H1 (cell line): Measurements from ENCODE around the gene NRL. TPM values are rescaled to one million over a fixed set of nuclear protein-coding genes. Genes with fewer than 3 reads are reported as not detected.

Experiments used
- CTCF ChIA-PET: fragments of 300-600 bp; sonication (Branson Sonifier 250); formaldehyde crosslinking; loops from one replicate; lab custom pipeline; 2021; ENCODE audit not compliant: partially characterized antibody; lab: Charles Lee
- POLR2A ChIA-PET: fragments of 300-600 bp; sonication (Branson Sonifier 250); formaldehyde crosslinking; loops from one replicate; lab custom pipeline; 2021; ENCODE audit warnings: inconsistent platforms; ENCODE audit not compliant: partially characterized antibody; lab: Charles Lee
- DNase-seq, 2 experiments: peaks; one replicate each; pipeline versions ENCODE4 v3.0.0 to v3.0.0-alpha.2; 2010 to 2022; ENCODE audit warnings: low spot score in 2 of 2, low read depth in 1 of 2, mixed read lengths in 1 of 2
- FAIRE-seq: peaks from 2 replicates; lab custom pipeline; 2011; peaks lifted over from hg19 to GRCh38; lab: Jason Lieb, UNC
- H2AFZ ChIP-seq: 2 replicates; pipeline ENCODE4 v1.8.1; 2012; ENCODE audit warnings: low read length, inconsistent platforms
- H2AK5ac ChIP-seq: 2 replicates; pipeline ENCODE4 v1.6.1; 2013; ENCODE audit warnings: low read depth, low read length
- H2BK120ac ChIP-seq: replicated peaks from 2 replicates; pipeline ENCODE3; 2013; ENCODE audit warnings: low read depth, low read length, inconsistent platforms
- H2BK12ac ChIP-seq: 2 replicates; pipeline ENCODE4 v1.6.1; 2013; ENCODE audit warnings: low read depth, low read length
- H2BK15ac ChIP-seq: 2 replicates; pipeline ENCODE4 v1.6.1; 2013; ENCODE audit warnings: low read length
- H2BK20ac ChIP-seq: 2 replicates; pipeline ENCODE4 v1.6.1; 2013; ENCODE audit warnings: low read length
- H2BK5ac ChIP-seq: 2 replicates; pipeline ENCODE4 v1.6.1; 2013; ENCODE audit warnings: low read depth, low read length
- H3K14ac ChIP-seq: 2 replicates; pipeline ENCODE4 v1.6.1; 2013; ENCODE audit warnings: inconsistent platforms; ENCODE audit not compliant: insufficient read length
- H3K18ac ChIP-seq: 2 replicates; pipeline ENCODE4 v1.6.1; 2013; ENCODE audit warnings: low read length; ENCODE audit errors: extremely low read depth
- H3K23ac ChIP-seq: 2 replicates; pipeline ENCODE4 v1.6.1; 2013; ENCODE audit warnings: inconsistent platforms; ENCODE audit not compliant: insufficient read length
- H3K23me2 ChIP-seq: 2 replicates; pipeline ENCODE4 v1.6.1; 2013; ENCODE audit warnings: low read depth, low read length
- H3K27ac ChIP-seq: 2 replicates; pipeline ENCODE4 v1.6.1; 2011; ENCODE audit warnings: low read depth, low read length, inconsistent platforms
- H3K27me3 ChIP-seq, 4 experiments: replicated peaks in 1 of 4; 1 replicate in 1 of 4; 2 replicates in 3 of 4; pipeline versions ENCODE4 v1.6.1 to v1.8.1; 2011 to 2013; ENCODE audit warnings: low read length in 3 of 4, mild to moderate bottlenecking in 3 of 4, inconsistent platforms in 2 of 4, mixed read lengths in 2 of 4, moderate library complexity in 1 of 4; ENCODE audit not compliant: control insufficient read depth in 3 of 4, insufficient read depth in 3 of 4; ENCODE audit errors: extremely low read depth in 1 of 4
- H3K36me3 ChIP-seq, 4 experiments: 2 replicates each; pipeline versions ENCODE4 v1.6.1 to v1.8.1; 2011 to 2013; ENCODE audit warnings: mild to moderate bottlenecking in 4 of 4, low read length in 3 of 4, moderate library complexity in 2 of 4, control low read depth in 1 of 4, inconsistent platforms in 1 of 4; ENCODE audit not compliant: insufficient read depth in 4 of 4, control insufficient read depth in 2 of 4
- H3K4ac ChIP-seq: replicated peaks from 2 replicates; pipeline ENCODE3; 2013; ENCODE audit warnings: low read length, low read depth, mixed read lengths, inconsistent platforms; ENCODE audit not compliant: insufficient read length
- H3K4me1 ChIP-seq, 4 experiments: replicated peaks in 1 of 4; 1 replicate in 1 of 4; 2 replicates in 3 of 4; pipeline versions ENCODE4 v1.6.1 to v1.8.1; 2011 to 2013; ENCODE audit warnings: low read length in 3 of 4, inconsistent platforms in 2 of 4, mixed read lengths in 1 of 4; ENCODE audit not compliant: insufficient read depth in 4 of 4, control insufficient read depth in 3 of 4
- H3K4me2 ChIP-seq, 2 experiments: 2 replicates each; pipeline versions ENCODE4 v1.6.1 to v1.8.1; 2011 to 2013; ENCODE audit warnings: low read depth in 2 of 2, low read length in 2 of 2, control low read depth in 1 of 2, inconsistent platforms in 1 of 2, mild to moderate bottlenecking in 1 of 2; ENCODE audit not compliant: insufficient read depth in 1 of 2
- H3K4me3 ChIP-seq, 4 experiments: fragments of 200-600, 300-600 bp in 1 of 4; sonication (generic), shearing (Covaris generic), sonication (Bioruptor Twin) in 1 of 4; 2 replicates each; pipeline versions ENCODE4 v1.5.1 to v1.8.1; 2011 to 2016; ENCODE audit warnings: low read length in 4 of 4, low read depth in 3 of 4, control low read depth in 2 of 4, inconsistent platforms in 2 of 4, mild to moderate bottlenecking in 2 of 4, mixed read lengths in 1 of 4, moderate library complexity in 1 of 4; ENCODE audit not compliant: insufficient read depth in 2 of 4; ENCODE audit errors: extremely low read depth in 1 of 4
- H3K56ac ChIP-seq: replicated peaks from 2 replicates; pipeline ENCODE3; 2013; ENCODE audit warnings: low read depth, mild to moderate bottlenecking, mixed read lengths, low read length, inconsistent platforms; ENCODE audit not compliant: insufficient read length
- H3K79me1 ChIP-seq: 2 replicates; pipeline ENCODE4 v1.6.1; 2013; ENCODE audit warnings: low read depth, low read length, control low read depth
- H3K79me2 ChIP-seq, 2 experiments: 2 replicates each; pipeline versions ENCODE4 v1.6.1 to v1.8.1; 2012 to 2013; ENCODE audit warnings: low read length in 2 of 2, mild to moderate bottlenecking in 2 of 2, inconsistent platforms in 1 of 2; ENCODE audit not compliant: insufficient read depth in 2 of 2, control insufficient read depth in 1 of 2
- H3K9ac ChIP-seq, 4 experiments: replicated peaks in 1 of 4; 1 replicate in 1 of 4; 2 replicates in 3 of 4; pipeline versions ENCODE4 v1.6.1 to v1.8.1; 2011 to 2013; ENCODE audit warnings: low read depth in 3 of 4, low read length in 3 of 4, control low read depth in 2 of 4, mild to moderate bottlenecking in 2 of 4, moderate library complexity in 2 of 4, inconsistent platforms in 1 of 4; ENCODE audit errors: extremely low read depth in 1 of 4
- H3K9me3 ChIP-seq, 2 experiments: 2 replicates each; pipeline versions ENCODE4 v1.6.1 to v1.8.1; 2012 to 2013; ENCODE audit warnings: mild to moderate bottlenecking in 2 of 2, moderate library complexity in 2 of 2, control low read depth in 1 of 2, inconsistent platforms in 1 of 2, low read depth in 1 of 2, low read length in 1 of 2, mixed read lengths in 1 of 2; ENCODE audit not compliant: insufficient read depth in 2 of 2
- H4K20me1 ChIP-seq, 2 experiments: replicated peaks in 1 of 2; 2 replicates each; pipeline versions ENCODE3 to v1.8.1; 2011 to 2013; ENCODE audit warnings: inconsistent platforms in 2 of 2, low read length in 2 of 2, mild to moderate bottlenecking in 1 of 2; ENCODE audit not compliant: insufficient read depth in 2 of 2, control insufficient read depth in 1 of 2
- H4K5ac ChIP-seq: 2 replicates; pipeline ENCODE4 v1.6.1; 2013; ENCODE audit warnings: low read length, low read depth, mixed read lengths, inconsistent platforms; ENCODE audit not compliant: insufficient read length
- H4K8ac ChIP-seq: 2 replicates; pipeline ENCODE4 v1.8.0; 2013; ENCODE audit warnings: mild to moderate bottlenecking, moderate library complexity, low read length, inconsistent platforms; ENCODE audit not compliant: insufficient read depth; ENCODE audit errors: extremely low read depth
- H4K91ac ChIP-seq: replicated peaks from 2 replicates; pipeline ENCODE3; 2013; ENCODE audit warnings: low read length, mixed read lengths, inconsistent platforms; ENCODE audit not compliant: insufficient read length
- BRCA1 ChIP-seq: IDR thresholded peaks from 2 replicates; pipeline ENCODE4 v1.6.1; 2012; ENCODE audit warnings: low read depth, low read length, improper control_type of control experiment
- CHD2 ChIP-seq: IDR thresholded peaks from 2 replicates; pipeline ENCODE4 v1.6.1; 2012; ENCODE audit warnings: low read length, improper control_type of control experiment
- CTBP2 ChIP-seq: IDR thresholded peaks from 2 replicates; pipeline ENCODE4 v1.7.0; 2011; ENCODE audit warnings: borderline replicate concordance, mild to moderate bottlenecking, moderate library complexity, mixed read lengths, low read length; ENCODE audit not compliant: insufficient read depth, insufficient read length
- EP300 ChIP-seq, 2 experiments: IDR thresholded peaks; 1 replicate in 1 of 2; 2 replicates in 1 of 2; pipeline ENCODE4 v1.6.1; 2011 to 2012; ENCODE audit warnings: low read depth in 2 of 2, low read length in 2 of 2, mild to moderate bottlenecking in 2 of 2, borderline replicate concordance in 1 of 2, inconsistent platforms in 1 of 2, moderate library complexity in 1 of 2
- HDAC6 ChIP-seq: IDR thresholded peaks from one replicate; pipeline ENCODE4 v1.7.1; 2012; ENCODE audit warnings: low read depth, mild to moderate bottlenecking, inconsistent platforms, low read length, moderate library complexity
- RFX5 ChIP-seq: IDR thresholded peaks from 2 replicates; pipeline ENCODE4 v1.6.1; 2011; ENCODE audit warnings: low read depth, low read length, improper control_type of control experiment, borderline replicate concordance
- SAP30 ChIP-seq: fragments of 300-600 bp; sonication (generic); IDR thresholded peaks from 2 replicates; pipeline ENCODE4 v1.7.1; 2012; ENCODE audit warnings: low read length, moderate library complexity, mild to moderate bottlenecking, inconsistent platforms; ENCODE audit not compliant: insufficient read depth, insufficient replicate concordance
- SIRT6 ChIP-seq: IDR thresholded peaks from one replicate; pipeline ENCODE4 v1.7.1; 2012; ENCODE audit warnings: low read length, inconsistent platforms
- SIX5 ChIP-seq: IDR thresholded peaks from 2 replicates; pipeline ENCODE4 v1.6.1; 2011; ENCODE audit warnings: mild to moderate bottlenecking, low read depth, low read length
- YY1 ChIP-seq: IDR thresholded peaks from 2 replicates; pipeline ENCODE4 v1.6.1; 2011; ENCODE audit warnings: low read depth, mild to moderate bottlenecking, low read length
- WGBS, 2 experiments: shearing (Covaris generic) in 1 of 2; methylation state at CpG; one replicate each; pipeline versions ENCODE4 v1.1.6 to v1.1.7; 2013 to 2015; ENCODE audit warnings: low lambda C conversion rate in 2 of 2, mixed read lengths in 2 of 2, inconsistent platforms in 1 of 2, low coverage in 1 of 2, missing lambda C conversion rate in 1 of 2; ENCODE audit not compliant: insufficient replicate concordance in 2 of 2, insufficient coverage in 1 of 2, insufficient read length in 1 of 2; ENCODE audit errors: extremely low coverage in 1 of 2, missing lambda C conversion rate in 1 of 2; 5-methylcytosine and 5-hydroxymethylcytosine counted together
- polyA plus RNA-seq, 7 experiments: library from polyadenylated mRNA; depleted of rRNA in 3 of 7; stranded (reverse) in 5 of 7; unstranded in 2 of 7; fragments of >200 nt in 5 of 7; fragments of 200-250 nt in 2 of 7; gene quantifications; 1 replicate in 5 of 7; 2 replicates in 1 of 7; 4 replicates in 1 of 7; pipeline versions ENCODE4 v1.2.1 to v1.2.3, GENCODE V29; 2011 to 2013; ENCODE audit warnings: missing spikeins in 2 of 7, mixed read lengths in 2 of 7
- total RNA-seq: library from RNA; stranded (reverse); fragmentation: NEBNext Ultra II Directional; extraction: Animal tissue kit (Norgen Biotek cat#: 25700); gene quantifications from 2 replicates; pipeline ENCODE4 v1.2.1, GENCODE V29; 2021
- TF ChIP-seq, protein P1 (sequence below), 3 experiments: IDR thresholded peaks; 1 replicate in 2 of 3; 2 replicates in 1 of 3; pipeline versions ENCODE4 v1.5.1 to v1.6.1; 2011; ENCODE audit warnings: low read length in 3 of 3, mild to moderate bottlenecking in 3 of 3, inconsistent platforms in 2 of 3, low read depth in 1 of 3, moderate library complexity in 1 of 3; ENCODE audit not compliant: insufficient read depth in 1 of 3; ENCODE audit errors: control extremely low read depth in 1 of 3

NRL gene
- total and polyA plus RNA-seq, 2 of the 8 experiments (the other 6 are each of a cell fraction or from before 2014, with no cell fraction given) = 1.1 to 2.2 TPM

DNA sequence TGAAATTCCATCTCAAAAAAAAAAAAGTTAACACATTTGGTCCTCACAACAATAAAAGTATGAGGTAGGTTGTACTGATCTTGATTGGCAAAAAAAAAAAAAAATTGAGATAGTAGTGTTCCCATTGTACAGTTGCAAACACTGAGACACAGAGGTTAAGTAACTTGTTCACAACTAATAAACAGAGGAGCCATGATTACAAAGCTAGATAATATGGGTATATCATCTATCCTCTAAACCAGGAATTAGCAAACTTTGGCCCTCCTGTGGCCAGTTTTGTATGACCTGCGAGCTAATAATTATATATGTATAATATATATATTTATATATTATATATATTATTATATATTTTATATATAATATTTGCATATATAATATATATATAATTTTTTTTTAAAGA is 19.0 kb upstream of the NRL start:
- Histone ChIP-seq H2BK12ac (no peak overlapping the region), H3K4ac (no peak overlapping the region), H3K36me3 (peaks cover 2 to 16% (median 9%) of the 10 kb centered on the region in 4 experiments; a peak in 6 of 8 replicates), H2BK15ac (no peak overlapping the region), H2BK5ac (no peak overlapping the region), H2BK20ac (no peak overlapping the region), H3K9ac (no peak overlapping the region), H3K56ac (no peak overlapping the region), H3K27me3 (no peaks in the 10 kb centered on the region), H3K23me2 (peaks cover 5% of the 10 kb centered on the region; the same call in 1 of the 2 replicates), H4K5ac (no peak overlapping the region), H3K79me2 (no peaks in the 10 kb centered on the region), H3K79me1 (no peaks in the 10 kb centered on the region), H3K4me2 (no peak overlapping the region), H3K14ac (no peak overlapping the region), H3K27ac (no peak overlapping the region), H3K18ac (no peak overlapping the region), H3K4me1 (peaks cover 0 to 10% (median 5%) of the 10 kb centered on the region in 4 experiments; a peak in 4 of 7 replicates), H2AK5ac (no peak overlapping the region), H2AFZ (no peak overlapping the region), H3K9me3 (no peaks in the 10 kb centered on the region), H2BK120ac (no peak overlapping the region), H4K8ac (no peak overlapping the region), H4K20me1 (no peaks in the 10 kb centered on the region), H3K4me3 (no peak overlapping the region), H3K23ac (no peak overlapping the region), H4K91ac (no peak overlapping the region)
- DNase-seq (no peak), FAIRE-seq (no peak)
- ChIA-PET POLR2A (interaction anchor here (0.8 to 11.1 kb wide), 7 partner anchors 12 to 76 kb away, joined by 3 to 100 read pairs (median 4); partner anchors contain the start of genes DCAF11, NRL and RNF31), CTCF (interaction anchor here (0.7 kb wide), 2 partner anchors 25 to 999 kb away, joined by 4 read pairs; no protein-coding TSS in a partner anchor)
- WGBS, 2 experiments = 100% methylated on average over 1 of the region's 1 CpG; no CpG with 5 or more reads in 1 of the 2 experiments
- no peak for TF ChIP-seq SIRT6
- no peak for TF ChIP-seq CHD2
- no peak for TF ChIP-seq SAP30
- TF ChIP-seq SIX5 = no peak
- no peak for TF ChIP-seq BRCA1
- TF ChIP-seq HDAC6 = no peak
- no peak for TF ChIP-seq CTBP2
- TF ChIP-seq, protein P1, sequence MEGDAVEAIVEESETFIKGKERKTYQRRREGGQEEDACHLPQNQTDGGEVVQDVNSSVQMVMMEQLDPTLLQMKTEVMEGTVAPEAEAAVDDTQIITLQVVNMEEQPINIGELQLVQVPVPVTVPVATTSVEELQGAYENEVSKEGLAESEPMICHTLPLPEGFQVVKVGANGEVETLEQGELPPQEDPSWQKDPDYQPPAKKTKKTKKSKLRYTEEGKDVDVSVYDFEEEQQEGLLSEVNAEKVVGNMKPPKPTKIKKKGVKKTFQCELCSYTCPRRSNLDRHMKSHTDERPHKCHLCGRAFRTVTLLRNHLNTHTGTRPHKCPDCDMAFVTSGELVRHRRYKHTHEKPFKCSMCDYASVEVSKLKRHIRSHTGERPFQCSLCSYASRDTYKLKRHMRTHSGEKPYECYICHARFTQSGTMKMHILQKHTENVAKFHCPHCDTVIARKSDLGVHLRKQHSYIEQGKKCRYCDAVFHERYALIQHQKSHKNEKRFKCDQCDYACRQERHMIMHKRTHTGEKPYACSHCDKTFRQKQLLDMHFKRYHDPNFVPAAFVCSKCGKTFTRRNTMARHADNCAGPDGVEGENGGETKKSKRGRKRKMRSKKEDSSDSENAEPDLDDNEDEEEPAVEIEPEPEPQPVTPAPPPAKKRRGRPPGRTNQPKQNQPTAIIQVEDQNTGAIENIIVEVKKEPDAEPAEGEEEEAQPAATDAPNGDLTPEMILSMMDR (IDR thresholded peaks at IDR 0.05; ENCODE audit: control extremely low read depth in 1 of 3, insufficient read depth in 1 of 3, low read depth in 1 of 3, low read length in 3 of 3) = no peak
- no peak for TF ChIP-seq YY1
- TF ChIP-seq RFX5 = no peak
- no peak for TF ChIP-seq EP300 (IDR thresholded peaks at IDR 0.05; ENCODE audit: borderline replicate concordance in 1 of 2, low read depth in 2 of 2, low read length in 2 of 2)
